CD4-positive, alpha-beta T cell treated with Interleukin-15 for 4 hours (primary cell): ENCODE results near the gene SLC16A10.
"Not testable (repeated sequence)": the region's sequence is repeated elsewhere in the genome, so short reads cannot be mapped to it uniquely, and the experiment has no call there.

Source experiments
- DNase-seq: peaks from one replicate; pipeline ENCODE4 v3.0.0-alpha.2; 2020; ENCODE audit warnings: low spot score

Gene SLC16A10

DNA sequence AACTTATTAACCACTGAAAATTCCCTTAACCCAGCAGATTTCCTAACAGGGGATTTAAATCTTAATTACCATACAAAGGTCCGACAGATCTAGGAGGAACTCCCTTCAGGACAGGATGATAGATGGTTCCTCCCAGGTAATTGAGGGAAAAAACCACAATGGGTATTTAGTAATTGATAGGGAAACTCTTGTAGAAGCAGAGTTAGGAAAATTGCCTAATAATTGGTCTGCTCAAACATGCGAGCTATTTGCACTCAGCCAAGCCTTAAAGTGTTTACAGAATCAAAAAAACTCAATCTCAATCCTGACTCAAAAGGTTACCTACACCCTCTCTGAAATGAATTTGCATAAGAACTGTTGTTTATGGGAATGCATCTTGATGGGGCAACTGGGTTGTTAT lies 45.4 kb downstream of the SLC16A10 start:
- not testable (repeated sequence) for DNase-seq

- not testable (repeated sequence) for DNase-seq
These were observed 47.0 kb downstream of the SLC16A10 start for GRCh38 chr6:111134236-111134869.

DNA sequence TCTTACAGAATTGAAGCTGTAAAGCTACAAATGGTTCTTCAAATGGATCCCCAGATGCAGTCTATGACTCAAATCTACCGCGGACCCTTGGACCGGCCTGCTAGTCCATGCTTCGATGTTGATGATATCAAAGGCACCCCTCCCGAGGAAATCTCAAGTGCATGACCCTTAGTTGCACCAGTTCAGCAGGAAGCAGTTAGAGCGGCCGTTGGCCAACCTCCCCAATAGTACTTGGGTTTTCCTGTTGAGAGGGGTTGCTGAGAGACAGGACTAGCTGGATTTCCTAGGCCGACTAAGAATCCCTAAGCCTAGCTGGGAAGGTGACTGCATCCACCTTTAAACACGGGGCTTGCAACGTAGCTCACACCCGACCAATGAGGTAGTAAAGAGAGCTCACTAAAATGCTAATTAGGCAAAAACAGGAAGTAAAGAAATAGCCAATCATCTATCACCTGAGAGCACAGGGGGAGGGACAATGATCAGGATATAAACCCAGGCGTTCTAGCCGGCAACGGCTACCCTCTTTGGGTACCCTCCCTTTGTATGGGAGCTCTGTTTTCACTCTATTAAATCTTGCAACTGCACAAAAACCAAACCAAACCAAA lies 50.3 kb downstream of the SLC16A10 start:
- not testable (repeated sequence) for DNase-seq

DNA sequence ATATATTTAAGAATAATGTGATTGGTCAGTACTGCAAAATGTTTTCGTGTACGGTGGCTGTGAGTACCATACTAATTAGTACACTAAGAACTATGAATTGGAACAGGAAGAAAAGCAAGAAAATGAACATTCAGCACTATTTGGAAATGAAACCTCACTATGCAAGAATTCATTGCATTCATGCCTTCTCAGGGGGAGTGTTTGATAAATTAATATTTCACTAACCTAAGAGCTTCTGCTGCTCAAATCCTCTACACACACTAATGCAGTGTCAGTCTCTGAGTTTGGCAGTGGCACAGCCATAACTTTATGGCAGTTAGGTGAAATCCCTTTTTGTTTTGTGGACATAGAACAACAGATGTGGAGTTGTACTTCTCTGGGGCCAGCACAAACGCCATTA lies 60.1 kb downstream of the SLC16A10 start:
- DNase-seq, result no peak

GRCh38 chr6:111148110-111148509 lies 60.8 kb downstream of the SLC16A10 start:
- DNase-seq, result no peak

DNA sequence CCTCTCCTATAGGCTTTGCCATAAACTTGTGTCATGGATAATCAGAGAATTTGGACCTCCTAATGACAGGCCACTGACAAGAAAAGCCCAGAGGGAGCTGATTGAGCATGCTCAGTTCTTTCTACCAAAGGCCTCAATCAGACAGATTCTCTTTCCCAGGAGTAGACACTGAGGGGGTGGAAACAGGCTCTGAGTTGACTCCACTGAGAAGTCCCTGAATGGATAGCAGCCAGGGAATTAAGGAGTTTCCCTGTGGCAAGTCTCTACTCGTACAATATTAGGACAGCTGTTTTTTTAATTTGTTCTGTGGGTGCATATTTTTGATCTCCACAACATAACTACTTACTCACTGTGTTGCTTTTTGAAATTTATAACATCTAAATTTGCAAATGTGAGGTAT lies 63.3 kb downstream of the SLC16A10 start:
- DNase-seq, result no peak

DNA sequence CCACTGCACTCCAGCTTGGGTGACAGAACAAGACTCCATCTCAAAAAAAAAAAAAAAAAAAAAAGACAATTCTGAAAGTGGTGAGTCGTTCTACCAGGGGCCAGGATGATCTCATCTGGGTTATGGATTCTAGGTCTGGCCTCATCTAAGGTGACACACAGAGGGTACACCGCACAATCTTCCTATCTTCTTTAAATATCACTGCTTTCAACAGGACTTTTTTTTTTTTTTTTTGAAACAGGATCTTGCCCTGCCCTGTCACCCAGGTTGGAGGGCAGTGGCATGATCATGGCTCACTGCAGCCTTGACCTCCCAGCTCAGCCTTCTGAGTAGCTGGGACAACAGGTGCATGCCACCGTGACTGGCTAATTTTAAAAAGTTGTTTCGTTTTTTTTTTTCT lies 67.7 kb downstream of the SLC16A10 start:
- DNase-seq, result no peak

DNA sequence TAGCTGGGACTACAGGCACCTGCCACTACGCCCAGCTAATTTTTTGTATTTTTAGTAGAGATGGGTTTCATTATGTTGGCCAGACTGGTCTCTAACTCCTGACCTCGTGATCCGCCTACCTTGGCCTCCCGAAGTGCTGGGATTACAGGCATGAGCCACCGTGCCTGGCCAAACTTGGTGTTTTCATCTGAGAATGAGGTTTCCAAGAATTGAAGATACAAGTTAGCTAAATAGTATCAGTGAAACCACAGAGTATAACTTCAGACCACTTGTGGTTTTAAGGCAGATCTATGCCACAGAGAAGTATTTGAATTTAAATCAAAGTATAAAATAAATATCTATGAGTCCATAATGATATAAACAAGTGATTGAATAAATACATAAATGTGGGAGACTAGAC lies 70.1 kb downstream of the SLC16A10 start:
- DNase-seq, result no peak

DNA sequence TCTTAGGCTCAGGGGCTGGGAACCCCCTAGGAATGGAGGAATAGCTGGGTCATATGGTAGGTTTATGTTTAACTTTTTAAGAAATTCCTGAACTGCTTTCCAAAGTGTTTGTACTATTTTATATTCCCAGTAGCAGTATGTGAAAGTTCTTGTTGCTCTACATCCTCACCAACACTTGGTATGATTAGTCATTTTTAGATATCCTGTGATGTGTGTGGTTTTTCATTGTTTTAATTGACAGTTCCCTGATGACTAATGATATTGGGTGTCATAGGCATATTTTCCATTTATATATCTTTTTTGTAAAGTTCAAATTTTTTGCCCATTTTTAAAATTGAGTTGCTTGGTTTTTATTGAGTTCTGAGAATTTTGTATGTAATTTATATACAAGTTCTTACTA lies 72.3 kb downstream of the SLC16A10 start:
- no peak for DNase-seq

DNA sequence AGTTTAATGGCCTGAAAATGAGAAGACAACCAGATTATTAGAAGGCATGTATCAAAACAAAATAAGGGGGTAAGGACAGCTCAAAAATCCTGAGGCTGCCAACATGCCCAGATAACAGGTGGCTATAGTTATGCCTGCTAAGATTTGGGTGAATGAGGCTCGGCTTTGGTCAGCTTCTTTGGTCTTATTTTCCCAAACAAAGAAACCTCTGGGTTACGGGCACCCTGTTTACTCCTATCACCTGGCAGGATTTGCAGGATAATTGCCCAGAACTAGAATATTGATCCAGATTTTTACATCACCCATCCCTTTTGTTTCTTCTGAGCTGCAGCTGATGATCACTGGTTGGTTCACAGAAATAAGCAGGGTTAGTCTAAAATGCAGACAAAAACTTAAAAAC lies 74.3 kb downstream of the SLC16A10 start:
- no peak for DNase-seq

- no peak for DNase-seq
These were observed 75.2 kb downstream of the SLC16A10 start for GRCh38 chr6:111162504-111162903.

- no peak for DNase-seq
These were observed 84.5 kb downstream of the SLC16A10 start for GRCh38 chr6:111171577-111172400.

- no peak for DNase-seq
These were observed 85.3 kb downstream of the SLC16A10 start for GRCh38 chr6:111172563-111172962.

GRCh38 chr6:111173341-111173740 lies 86.0 kb downstream of the SLC16A10 start:
- DNase-seq, result no peak

GRCh38 chr6:111173946-111174345 lies 86.6 kb downstream of the SLC16A10 start:
- DNase-seq, result no peak

DNA sequence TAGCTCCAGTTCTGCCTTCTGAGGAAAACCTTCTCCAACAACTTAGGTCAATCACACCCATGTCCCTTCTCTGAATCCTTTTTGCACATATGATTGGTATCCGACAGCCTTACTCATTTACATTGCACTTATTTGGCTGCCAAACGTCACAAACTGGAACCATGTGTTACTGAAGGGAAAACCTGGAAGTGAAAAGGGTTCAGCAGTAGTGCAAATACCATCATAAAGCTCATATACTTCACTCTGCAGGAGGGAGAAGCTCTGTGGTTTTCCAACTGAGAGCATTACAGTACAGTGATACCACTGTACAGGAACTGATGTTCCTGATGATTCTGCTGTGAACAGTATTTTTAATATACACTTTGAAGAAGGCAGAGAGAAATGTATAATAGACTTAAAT lies 87.8 kb downstream of the SLC16A10 start:
- no peak for DNase-seq

DNA sequence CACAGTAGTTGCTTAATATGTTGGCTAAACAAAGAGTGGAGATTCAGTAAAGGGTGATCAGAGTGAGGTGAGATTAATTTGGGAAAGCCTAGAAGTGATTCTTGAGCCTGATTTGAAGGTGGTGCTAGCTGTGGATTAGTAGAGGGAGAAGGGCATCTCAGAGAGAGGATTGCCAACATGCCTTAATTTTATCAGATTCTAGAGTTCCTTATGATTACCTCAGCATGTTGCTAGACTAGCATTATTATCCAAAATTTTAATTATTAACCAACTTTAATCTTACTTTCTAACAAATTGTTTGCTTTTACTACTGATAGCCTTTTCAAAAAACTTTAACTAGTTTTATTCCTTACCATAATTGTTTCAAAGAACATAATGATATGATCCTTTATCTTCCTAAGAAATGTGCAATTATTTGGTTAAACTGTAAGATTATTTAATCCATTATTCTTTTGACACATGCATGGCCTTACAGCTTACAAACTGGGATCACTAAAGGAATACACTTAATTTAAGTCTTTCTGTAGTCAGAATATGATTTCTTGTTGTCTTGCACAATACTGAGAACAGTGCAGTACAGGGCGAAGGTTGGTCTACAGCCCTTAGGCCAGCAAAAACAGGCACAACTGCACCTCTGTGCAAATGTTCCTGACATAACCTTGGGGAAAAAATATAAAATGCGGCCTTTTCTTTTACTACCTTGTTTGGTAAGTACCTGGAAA lies 88.9 kb downstream of the SLC16A10 start:
- DNase-seq, result no peak

- DNase-seq, result no peak
These were observed 89.4 kb downstream of the SLC16A10 start for GRCh38 chr6:111176760-111177099.

DNA sequence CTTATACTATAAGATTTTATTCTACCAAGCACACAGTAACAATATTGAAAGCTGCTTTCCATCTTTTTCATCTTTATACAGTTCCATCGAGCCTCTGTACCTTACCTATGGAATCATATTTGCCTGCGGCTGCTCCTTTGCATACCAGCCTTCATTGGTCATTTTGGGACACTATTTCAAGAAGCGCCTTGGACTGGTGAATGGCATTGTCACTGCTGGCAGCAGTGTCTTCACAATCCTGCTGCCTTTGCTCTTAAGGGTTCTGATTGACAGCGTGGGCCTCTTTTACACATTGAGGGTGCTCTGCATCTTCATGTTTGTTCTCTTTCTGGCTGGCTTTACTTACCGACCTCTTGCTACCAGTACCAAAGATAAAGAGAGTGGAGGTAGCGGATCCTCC lies 89.8 kb downstream of the SLC16A10 start:
- no peak for DNase-seq

- DNase-seq, result no peak
These were observed 96.6 kb downstream of the SLC16A10 start for GRCh38 chr6:111183702-111184517.

DNA sequence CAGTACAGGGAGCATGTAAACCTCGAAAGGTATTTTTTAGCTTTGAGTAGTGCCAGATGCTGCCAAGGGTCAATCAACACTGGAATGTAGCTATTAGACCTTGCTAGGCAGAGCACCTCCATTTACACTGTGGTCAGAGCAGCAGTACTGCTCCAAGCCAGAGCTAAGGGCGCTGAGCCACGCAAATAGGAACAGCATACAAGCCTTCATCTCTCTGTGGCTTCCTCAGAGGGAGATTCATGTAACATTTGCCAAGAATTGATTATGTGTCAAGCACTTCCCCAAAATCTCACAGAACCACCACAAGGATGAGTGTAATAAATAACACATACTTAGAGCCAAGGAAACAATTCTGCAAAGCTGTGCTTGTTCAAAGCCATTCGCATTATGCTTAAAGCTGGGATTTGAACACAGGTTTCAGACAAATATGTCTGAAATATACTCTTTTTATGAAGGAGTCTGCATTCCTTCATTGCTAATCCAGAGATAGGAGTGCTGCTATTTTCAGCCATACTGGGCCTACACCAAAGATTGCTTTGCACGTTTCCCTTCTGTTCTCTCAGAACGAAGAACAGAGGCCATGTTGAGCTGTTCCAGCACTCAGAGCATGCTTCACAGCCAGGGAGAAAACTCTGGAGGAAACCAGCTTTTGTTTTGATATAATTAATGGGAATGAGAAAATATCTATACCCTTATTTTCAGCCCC lies 97.7 kb downstream of the SLC16A10 start:
- DNase-seq, result no peak
